ENCODE measurements around the gene PLA2G1B.

Gene PLA2G1B

DNA sequence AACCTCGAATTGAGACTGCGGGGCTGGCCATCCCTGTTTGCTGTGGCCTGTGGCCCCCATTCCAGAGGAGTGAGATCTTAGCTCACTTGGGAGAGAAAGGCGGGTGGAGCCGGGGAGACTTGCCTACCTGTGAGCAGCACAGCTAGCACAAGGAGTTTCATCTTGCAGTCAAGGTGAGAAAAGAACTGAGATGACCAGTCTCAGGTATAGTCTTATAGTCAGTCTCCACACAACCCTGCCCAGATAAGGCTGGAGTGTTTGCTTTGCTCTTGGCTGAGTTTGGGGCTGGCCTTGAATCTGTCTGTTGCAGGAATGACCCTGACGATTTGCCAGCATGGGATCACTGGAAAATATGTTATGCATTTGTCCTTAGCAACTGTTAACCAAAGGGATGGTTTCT, at the start of gene PLA2G1B:
Gene PLA2G1B, minus strand, starts transcription at position 187 of the 400 bp plus-strand sequence. Its CDS starts 26 bp downstream, at position 161.
- no peak for DNase-seq

DNA sequence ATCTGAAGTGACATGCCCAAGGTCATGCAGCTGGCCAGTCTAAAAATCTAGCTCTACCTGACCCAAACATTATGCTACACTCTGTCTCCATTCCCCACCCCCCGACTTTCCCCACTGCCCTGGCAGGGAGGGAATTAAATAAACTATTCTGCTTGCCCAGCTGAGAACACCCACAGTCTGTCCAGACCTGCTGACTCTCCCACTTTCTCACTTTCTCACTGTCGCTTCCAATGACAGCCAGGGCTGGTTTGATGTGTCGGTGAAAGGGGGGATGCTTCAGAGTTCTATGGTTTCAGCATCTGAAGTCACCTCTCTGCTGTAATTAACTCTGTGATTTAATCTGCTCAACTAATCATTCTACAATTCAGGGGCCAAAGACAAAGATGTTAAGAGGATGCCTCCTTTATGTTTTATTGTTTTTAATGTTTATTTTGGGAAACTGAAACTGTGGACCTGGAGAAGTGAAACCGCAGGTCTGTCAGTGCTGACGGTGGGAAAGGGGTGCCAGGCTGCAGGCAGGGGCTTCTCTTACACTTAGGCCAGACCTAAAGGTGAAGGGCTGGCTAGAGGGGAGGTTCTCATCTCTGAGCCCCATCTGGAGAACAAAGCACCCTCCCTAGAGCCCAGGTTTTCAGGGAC, 49.5 kb upstream of the PLA2G1B start:
- no peak for DNase-seq

DNA sequence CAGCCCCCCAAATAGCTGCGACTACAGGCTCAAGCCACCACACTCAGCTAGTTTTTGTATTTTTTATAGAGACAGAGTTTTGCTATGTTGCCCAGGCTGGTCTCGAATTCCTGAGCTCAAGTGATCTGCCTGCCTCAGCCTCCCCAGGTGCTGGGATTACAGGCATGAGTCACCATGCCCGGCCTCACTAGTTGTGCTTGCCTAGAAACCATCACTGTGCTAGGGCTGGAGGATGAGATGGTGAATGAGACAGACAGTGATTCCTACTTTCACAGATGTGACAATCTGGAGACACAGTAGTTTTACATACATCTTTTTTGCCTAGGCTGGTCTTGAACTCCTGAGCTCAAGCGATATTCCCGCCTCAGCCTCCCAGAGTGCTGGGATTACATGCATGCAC, 48.8 kb upstream of the PLA2G1B start:
- DNase-seq, result no peak

DNA sequence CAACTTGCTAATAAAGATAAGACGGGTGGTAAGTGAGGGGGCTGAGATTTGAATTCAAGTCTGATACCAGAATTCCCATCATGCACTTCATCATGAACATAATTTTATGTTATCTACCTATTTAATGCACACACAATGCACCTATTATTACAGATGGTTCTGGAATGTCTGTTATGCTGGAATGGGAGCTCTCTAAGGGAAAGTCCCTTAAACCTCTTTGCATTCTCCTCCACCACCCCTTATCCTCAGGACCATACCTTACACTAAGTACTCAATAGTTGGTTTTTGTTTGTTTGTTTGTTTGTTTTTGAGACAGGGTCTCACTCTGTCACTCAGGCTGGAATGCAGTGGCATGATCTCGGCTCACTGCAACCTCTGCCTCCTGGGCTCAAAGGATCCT, 48.4 kb upstream of the PLA2G1B start:
- DNase-seq, result no peak

DNA sequence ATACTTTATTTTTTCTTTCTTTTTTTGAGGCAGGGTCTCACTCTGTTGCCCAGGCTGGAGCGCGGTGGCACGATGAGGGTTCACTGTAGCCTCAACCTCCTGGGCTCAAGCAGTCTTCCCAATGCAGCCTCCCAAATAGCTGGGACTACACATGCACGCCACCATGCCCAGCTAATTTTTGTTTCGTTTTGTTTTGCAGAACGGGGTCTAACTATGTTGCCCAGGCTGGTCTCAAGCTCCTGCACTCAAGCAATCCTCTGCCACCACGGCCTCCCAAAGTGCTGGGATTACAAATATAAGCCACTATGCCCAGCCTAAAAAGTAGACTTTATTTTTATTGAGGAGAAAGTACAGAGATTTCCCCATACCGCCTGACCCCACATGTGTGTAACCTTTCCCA, 46.1 kb upstream of the PLA2G1B start:
- DNase-seq, result no peak

DNA sequence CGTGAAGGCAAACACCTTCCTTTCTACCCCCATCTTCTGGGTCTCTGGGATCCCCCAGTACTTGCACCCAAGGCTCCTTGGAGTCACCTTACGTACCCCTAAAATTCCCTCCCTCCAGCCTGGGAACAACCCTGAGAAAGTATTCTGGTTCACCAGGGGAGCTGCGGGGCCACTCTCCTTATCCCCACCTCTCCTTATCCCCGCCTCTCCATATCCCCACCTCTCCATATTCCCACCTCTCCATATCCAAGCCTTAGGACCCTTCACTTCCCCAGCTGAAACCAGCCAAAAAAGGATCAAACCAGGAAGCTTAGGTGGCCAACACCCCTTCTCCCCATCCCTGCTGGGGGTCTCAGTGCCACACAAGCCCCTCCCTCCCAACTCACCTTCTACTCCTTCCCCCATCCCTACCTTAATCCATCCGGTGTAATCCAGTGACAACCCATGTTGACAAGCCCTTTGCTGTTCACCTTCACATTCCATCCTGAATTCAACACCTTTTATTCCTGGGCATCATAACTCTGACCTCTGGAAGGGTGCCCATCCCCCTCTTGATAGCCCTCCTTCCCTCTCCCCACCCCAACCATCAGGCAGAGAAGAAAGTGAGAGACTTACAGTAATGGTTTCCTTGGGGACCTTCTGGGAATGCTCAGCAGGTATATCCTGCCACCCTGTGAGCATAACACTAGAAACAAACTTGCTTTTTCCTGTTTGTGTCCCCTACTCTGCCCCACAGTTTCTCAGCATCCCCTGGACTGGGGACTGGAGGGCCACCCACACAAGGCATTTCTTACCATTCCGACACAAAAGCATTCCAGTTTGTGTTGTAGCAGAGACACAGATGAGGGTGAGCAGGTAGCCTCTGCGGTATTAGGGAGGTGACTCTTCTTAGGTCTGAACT, 43.0 kb upstream of the PLA2G1B start:
- no peak for DNase-seq

DNA sequence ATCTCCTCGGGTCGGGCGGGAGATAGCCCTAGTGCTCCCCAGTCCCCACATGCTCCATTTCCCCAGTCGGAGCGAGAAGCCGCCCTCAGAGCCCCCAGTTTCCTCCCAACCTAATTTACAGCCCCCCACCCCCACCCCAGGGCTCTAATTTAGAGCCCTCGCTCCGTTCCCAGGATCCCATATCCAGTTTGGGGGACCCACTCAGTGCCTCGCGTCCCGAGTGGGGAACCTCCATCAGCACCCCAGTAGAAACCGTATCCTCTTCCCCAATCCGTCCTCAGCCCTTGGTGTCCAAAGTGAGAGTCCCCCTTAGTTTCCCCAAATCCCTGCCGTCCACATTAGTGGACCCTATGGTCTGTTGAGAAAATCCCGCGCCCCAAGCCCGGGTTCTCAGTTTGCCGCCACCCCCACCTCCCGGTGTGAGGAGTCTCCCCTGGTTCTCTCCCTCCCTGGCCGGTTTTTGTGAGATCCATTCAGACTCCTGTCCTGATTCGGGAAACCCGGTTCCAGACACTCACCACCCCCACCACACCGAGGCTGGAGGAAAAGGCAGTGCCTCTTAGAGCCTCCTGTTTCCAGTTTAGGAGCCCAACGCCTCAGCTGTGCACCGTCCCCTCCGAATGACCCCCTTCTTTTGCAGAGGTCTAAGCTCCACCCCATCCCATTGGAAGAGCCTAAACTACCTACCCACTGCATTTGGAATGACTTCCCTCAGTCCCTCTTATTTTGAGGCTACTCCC, 42.2 kb upstream of the PLA2G1B start:
- no peak for DNase-seq

DNA sequence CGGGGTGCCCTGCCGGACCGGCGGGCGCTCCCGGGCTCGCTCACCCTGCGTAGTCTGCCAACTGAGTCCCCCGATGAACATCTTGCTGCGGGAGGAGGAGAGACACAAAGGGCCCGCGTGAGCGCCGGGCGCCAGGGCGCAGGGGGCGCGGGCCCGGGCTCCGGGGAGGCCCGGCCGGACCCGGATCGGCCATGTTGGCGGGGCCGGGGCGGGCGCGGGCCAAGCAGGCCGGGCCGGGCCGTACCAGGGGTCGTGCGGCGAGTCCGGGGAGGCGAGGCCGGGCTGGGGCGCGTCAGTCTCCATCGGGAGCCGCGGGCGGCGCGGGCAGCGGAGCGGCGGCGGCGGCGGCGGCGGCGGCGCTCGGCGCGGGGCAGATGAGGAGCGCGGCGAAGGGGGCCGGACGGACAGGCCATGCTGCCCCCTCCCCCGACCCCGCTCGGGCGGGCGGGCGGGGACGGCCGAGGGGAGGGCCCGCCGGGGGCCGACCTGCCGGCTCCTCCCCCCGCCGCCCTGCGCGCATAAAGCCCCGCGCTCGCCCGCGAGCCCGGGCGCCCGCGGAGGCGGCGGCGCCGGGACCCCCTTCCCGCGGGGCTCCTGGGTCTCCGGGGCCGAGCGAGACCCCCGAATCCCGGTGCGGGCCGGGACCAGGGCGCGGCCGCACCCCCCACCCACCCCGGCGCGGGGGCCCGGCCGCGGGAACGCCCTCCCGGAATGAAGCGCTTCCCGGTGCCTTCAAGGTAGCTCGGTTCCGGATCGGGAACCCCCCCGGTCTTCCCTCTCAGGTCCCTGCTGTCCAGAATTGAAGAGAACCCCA, 41.4 kb upstream of the PLA2G1B start, which contains the start of gene MSI1:
Gene MSI1, minus strand, starts transcription at position 376 of the 814 bp plus-strand sequence. Its CDS starts 73 bp downstream, at position 303.
- peak in 9 of 56 donors; percentile 7 to 44 (median 17) for DNase-seq

DNA sequence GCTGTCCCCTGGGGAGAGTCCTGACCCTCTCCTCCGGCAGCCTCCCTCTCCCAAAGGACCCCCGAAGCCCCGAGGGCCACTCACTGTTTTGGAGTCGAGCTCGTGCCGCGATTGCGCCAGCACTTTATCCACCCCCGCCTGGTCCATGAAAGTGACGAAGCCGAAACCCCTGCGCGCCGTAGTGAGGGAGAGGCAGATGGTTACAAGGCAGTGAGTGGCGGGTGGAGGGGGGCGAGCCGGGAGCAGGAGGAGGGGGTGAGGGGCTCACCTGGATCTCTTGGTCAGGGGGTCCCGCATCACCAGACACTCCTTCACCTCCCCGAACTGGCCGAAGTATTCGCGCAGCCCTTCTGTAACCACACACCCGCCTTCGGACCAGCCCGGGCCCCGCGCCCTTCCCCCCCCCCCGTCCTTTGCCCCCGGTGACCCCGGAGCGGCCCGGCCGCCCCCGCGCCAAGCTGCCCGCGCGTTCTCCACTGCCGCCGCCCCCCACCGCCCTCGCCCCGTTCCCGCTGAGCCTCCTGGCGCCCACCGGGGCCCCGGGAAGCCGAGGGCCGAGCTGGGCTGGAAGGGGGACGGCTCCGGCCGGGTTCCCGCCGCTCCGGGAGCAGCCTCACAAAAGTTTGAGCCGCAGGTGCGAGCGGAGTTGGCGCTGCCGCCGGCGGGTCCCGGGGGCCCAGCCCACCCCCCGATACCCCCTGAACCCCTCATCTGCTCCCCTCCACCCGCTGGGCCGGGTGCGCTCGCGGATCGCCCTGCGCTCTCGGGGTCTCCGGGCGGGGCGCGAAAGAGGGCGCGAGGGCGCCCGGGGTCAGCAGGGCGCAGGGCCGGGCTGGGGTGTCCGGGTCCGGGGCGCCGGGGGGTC, 40.6 kb upstream of the PLA2G1B start:
- peak in 3 of 56 donors; percentile 11 to 50 (median 22) for DNase-seq

DNA sequence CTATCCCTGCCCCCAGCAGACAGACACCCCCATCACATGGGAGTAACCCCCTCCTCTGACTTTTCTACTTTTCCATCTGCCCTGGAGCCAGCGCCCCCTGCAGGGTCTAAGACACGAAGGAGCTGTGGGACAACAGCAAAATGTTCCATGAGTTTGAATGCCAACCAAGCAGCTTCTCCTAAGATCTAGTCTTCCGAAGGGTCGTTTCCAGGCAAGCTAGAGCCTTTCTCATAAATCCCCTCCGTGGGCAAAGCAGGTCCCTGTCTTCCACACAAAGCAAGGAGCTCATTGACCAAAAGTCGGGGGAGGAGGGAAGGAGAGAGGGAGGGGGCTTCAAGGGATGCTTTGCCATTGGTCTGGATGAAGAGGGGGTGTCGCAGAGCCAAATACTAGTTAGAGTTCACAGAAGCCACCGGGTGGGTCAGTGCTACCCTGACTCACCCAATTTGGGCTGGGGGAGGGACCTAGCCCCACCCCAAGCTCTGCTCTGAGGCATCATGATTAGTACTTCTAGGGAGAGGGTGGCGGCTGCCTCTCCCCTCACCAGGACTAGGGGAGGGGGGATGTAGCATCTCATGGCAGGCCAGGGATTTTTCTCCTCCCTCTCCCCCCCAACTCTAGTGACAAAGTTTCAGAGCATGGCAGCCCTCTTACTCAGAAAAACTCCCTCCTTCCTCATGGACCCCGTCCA, 39.8 kb upstream of the PLA2G1B start:
- DNase-seq, result peak in 4 of 56 donors; percentile 13 to 50 (median 20)

DNA sequence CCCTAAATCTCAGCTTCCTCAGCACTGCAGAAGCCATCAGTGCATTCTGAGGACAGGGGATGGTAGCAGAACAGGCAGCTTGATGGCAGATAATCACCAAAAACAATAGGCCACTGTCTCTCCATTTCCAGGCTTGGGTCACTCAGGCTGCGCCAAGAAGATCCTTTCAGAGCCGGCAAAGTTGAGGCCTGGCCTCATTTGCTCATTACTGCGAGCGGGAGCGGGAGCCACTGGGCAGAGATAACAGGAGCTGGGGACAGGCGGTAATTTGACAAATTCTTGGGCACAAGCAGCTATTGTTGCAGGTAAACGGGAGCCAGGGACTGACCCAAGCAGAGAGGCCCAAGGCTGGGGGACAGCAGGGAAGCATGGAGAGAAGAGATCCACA, 39.3 kb upstream of the PLA2G1B start:
- DNase-seq, result peak in 3 of 56 donors; percentile 15 to 20 (median 17)

DNA sequence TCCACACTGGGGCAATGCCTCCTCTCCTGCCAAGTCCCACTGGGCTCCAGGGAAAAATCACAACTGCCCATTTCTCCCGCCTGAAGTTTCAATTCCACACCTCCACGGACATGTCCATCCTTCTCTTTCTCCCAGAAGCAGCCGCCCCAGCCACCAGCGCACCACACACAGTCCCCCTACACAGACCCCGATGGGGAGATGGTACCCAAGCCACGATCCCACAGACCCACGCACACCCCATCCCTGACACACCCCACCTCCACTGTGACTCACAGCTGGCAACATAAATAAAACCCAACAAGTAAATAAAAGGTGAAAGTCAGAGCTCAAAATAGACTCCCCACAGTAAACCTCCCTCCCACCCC, 38.7 kb upstream of the PLA2G1B start:
- DNase-seq, result peak in 1 of 56 donors; percentile 23

DNA sequence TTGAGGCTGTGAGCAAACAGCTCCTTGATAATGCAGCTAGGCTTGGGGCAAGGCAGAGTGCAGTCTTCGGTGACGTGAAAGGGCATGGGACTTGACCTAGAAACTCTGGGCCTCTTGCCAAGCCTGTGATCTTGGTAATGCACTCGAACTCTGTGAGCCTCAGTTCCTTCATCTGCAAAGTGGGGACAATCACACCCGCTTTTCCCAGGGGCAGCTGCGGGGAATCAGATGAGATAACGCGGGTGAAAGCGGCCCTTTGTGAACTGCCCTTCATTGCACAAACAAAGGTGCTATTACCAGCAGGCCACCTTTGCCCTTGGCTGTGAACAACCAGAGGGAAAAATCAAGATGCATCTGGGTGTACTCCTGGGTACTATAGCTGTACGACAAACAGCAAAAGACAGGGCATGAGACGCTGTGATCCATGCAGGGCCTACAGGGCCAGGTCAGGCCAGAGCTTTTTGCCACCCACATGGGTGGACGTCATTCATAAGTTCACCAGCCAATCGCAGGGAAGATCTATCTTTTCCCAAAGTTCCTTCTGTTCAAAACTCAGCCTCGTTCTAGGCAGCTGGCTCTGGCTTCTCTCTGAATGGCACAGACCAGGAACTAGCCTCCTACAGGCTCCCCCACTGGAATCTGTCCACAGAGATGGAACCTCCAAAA, 38.2 kb upstream of the PLA2G1B start:
- DNase-seq, result peak in 17 of 56 donors; percentile 2 to 52 (median 21)

DNA sequence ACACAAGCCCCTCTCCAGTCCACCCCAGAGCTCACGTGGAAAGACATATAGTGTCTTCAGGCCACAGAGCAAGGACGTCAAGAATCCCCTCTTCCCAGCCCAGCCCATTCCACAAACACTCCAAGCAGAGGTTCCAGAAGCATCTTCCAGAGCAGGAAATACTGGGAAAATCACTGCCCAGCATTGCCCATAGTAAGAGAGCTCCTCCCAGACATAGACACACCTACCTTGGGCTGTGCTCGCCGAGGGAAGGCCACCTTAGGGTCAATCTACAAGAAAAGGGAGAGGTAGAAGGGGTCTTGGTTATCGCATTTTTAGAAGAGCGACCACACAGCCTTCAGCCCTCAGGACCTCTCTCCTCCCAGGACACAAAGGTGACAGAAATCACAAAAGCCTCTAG, 36.9 kb upstream of the PLA2G1B start:
- DNase-seq, result no peak

DNA sequence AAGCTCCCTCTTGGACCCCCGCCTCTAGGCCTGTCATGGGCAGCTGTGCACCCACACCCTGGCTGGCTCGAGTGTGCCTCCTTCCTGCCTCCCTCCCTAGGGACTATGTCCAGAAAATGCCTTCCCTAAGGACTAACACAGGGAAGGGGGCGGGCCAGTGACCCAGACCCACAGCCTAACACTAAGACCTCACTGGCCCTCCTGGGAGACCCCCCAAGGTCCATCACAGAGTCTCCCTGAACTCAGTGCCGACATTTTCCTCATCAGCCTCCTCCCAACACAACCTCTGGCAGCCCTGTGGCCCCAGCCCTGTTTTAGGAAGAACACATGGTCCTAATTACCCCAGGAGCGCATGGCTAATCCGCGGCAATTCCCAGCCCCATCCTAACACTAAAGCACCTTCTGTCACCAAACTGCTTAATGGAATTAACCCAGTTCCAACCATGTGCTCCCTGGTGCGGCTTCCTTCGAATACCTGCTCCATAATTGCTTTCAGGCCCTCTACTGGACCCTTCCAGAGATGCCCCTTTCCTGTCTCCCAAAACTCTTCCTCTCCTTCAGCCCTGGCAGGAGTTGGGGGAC, 35.8 kb upstream of the PLA2G1B start:
- DNase-seq, result no peak

DNA sequence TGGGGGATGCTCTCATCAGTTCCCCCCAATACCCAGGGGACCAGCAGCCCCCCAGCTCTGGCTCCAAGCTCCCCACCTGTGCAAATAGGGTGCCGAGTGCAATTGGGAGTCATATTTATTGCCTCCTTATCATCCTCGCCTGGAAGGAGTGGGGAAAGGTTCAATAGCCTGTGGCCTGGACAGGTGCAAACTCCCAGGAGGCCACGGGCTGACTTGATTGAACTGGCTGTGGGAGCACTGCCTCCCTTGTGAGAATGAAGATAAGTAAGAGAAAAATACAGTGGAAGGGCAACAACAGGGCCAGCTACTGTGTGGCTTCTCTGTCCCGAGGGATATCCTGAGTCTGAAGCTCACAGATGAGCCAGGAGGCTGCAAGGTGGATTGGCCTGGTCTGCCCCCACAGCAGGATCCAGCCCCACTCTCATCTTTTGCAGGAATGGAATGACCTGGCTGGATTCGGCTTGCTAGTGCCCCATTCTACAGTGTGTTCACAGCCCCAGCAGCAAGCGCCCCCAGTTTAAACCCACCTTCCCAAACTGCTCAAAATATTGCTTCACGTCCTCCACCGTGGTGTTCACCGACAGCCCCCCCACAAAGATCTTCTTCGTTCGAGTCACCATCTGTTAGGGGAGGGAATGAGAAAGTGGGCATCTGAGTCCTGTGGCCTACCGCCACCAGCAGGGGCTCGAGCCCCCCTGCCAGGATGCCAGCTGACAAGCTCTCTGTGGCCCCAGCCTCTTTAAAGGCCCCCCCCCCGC, 35.1 kb upstream of the PLA2G1B start:
- DNase-seq, result no peak

DNA sequence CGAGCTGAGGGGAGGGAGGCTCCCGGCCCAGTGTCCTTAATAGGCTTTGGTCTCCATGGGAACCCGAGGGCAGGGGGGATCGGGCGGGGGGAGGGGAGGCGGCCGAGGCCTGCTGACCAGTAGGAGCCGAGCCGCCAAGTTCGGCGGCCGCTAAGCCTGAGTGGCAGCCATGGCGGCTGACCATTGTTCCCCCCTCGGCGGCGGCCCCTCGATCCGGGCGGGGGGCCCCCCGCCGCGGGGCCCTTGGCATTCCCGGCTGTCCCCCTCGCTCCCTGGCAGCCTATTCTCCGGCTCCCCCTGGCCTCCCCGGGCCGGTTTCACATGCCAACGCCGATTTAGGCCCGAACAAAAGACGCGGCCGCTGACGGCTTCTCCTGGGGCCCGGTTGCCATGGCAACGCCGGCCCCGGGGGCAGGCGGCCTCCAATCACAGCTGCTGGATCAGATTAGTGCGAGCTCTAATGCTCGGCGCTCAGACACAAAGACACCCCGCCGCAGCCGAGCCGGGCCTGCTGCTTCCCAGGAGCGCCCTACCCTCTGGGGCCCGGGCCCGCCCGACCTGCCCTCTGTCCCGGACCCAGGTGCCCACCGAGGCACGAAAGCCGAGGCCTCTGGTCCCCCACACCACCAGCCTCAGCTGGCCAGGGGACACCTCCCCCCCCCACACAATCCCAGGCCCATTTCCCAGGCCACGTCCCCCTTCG, 34.1 kb upstream of the PLA2G1B start:
- peak in 53 of 56 donors; percentile 19 to 93 (median 77) for DNase-seq
